Skin of body (tissue), 2 donors: Measurements from ENCODE around the gene OCLN. TPM values are rescaled to one million over a fixed set of nuclear protein-coding genes. Genes with fewer than 3 reads are reported as not detected.
"Not testable (repeated sequence)": the region's sequence is repeated elsewhere in the genome, so short reads cannot be mapped to it uniquely, and the experiment has no call there.

ENCODE experiments used
- DNase-seq: peaks from one replicate; lab custom pipeline; 2025; lab: John Stamatoyannopoulos, UW
- total RNA-seq: library from RNA; depleted of rRNA; stranded (reverse); fragments of >200 nt; gene quantifications from one replicate; pipeline ENCODE4 v1.2.3, GENCODE V29; 2014

Gene OCLN
- total RNA-seq, 1 donor from 2014 or later, result 22.6 TPM

DNA sequence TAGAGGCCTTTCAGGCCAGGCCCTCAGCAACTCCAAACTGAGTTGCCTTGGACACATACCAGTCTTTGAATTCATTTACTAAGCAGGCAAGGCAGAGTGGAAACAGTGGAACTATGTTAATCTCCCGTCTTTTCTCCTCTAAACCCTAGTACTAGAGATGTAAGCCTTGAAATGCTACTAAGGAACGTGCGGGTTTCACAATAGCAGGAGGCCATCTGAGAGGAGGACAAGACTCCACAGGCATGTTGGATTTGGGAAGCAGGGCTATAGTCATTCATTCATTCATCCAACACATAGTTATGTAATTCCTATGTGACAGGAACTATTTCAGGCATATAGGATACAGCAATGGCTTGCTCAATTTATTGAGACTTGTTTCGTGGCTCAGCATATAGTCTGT is 3.3 kb upstream of the OCLN start:
- no peak for DNase-seq

DNA sequence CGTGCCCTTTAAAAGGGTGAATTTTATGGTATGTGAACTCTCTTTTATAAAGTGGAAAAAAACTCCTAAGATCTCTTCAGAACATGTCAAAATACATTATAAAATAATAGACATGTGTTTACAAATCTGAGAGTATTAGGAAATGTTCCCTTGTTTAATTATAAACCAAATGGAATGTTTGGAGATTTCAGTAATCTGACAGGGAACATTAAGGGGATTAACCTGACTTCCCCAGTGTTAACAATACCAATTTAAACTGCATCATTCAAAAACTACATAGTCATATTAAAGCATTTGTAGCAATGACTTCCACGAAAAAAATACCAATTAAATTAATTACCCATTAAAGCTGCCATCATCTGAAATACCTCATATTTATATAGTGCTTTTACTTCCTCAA is 1.6 kb upstream of the OCLN start:
- no peak for DNase-seq

DNA sequence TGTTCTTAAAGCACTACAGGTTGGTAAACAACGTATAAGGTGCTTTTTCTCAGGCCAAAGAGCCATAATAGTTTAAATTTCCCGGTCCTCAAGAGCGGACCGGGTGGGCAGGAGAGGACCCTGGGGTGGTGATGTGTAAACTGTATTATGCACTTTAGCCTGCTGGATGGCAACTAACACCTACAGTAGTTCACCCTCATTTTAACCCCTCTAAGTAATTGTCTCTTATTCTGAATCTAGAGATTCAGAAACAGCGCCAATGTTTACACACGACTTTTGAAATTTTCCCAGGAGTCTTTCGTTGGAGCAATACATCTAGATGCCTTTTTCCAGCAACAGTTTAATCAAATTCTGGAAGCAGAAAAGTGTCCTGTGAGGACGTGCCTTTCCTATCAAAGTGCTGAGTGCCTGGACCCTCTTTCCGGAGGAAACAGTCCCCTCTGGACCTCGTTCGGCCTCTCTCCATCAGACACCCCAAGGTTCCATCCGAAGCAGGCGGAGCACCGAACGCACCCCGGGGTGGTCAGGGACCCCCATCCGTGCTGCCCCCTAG is 676 bp upstream of the OCLN start:
- no peak for DNase-seq

DNA sequence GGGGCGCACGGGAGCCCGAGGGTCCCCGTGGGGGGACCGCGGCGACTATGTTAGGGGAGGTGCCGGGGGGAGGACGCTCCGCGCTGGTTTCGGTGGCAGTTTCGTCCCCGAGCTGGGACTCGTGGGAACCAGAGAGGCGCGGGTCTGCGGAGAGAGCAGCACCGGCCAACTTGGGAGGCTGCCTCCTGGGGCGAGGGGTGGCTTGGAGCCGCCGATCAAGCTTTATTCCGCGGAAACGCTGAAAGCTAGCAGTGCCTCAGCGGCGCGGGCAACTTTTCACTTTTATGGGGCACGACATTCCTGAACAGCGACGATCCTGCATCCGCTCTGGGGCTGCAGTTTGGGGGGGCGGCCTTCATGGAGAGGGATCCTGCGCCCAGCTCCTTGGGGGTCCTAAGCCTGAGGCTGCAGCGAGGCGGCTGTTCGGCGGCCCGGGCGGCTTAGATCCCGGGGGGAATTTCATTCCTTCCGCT is 369 bp downstream of the OCLN start:
- no peak for DNase-seq

DNA sequence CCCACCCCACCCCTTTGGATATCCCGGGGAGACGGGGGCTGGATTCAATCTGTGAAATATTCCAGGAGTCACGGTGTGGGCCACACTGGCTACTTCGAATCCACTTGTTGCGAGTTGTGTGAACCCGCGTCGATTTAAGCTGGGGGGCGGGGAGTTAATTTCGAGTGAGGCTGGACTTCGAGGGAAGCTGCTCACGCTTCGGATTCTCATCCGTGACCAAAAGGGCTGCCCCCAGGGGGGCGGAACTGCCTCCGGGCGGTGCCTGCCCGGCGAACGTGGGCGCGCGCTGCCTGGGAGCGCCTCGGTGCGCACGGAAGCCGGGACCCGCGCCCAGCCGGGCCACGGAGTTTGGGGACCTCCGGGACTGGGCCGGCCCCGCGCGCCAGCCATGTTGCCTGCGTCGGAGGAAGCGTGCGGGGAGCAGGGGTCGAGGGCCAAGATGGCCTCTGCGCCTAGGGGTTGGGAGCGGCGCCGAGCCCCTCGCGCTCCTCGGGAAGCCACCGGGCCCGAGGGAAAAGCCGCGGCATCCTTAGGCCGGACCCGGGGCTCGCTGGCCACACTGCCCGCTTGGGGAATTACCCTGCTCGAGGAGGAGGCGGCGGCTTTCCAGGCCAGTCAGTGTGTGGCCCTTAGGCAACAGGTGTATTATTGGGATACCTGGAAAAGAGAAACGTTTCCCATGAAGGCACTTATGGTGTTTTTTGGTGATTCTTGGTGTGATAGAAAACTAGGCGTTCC is 975 bp downstream of the OCLN start:
- DNase-seq, result no peak

DNA sequence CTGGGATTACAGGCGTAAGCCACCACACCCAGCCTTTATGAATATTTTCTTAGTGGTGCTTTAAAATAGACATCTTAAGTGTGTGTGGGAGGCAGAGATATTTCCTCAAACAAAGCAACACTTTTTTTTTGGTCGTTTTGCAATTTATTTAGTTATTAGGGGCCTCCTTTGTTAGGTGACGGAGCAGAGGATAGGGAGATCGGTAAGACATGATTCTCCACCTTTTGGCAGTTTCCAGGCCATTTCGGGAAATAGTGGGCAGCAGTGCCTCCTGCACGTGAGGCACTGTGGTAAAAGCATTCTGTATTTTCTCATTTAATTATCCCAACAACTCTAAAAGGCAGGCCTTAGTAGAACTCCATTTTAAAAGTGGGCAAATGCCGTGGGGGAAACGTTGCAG is 1.9 kb downstream of the OCLN start:
- no peak for DNase-seq

DNA sequence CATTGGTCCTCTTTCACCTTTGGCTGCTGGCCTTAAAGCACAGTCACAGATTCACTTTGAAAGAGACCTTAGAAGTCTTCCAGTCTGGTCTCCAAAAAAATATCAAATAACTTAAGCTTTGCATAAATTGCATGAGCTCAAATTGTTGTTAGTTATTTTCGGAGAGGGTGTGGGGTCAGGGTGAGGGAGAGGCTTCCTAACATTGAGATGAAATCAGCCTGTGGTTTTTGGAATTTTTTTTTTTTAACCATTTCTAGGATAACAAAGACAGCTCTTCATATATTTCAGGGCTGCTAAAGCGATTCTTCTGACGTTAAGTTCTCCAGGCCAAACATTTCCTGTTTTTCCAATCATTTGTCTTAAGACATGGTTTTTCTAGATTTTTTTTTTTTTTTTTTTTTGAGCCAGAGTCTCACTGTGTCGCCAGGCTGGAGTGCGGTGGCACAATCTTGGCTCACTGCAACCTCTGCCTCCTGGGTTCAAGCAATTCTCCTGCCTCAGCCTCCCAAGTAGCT is 4.5 kb downstream of the OCLN start:
- no peak for DNase-seq

DNA sequence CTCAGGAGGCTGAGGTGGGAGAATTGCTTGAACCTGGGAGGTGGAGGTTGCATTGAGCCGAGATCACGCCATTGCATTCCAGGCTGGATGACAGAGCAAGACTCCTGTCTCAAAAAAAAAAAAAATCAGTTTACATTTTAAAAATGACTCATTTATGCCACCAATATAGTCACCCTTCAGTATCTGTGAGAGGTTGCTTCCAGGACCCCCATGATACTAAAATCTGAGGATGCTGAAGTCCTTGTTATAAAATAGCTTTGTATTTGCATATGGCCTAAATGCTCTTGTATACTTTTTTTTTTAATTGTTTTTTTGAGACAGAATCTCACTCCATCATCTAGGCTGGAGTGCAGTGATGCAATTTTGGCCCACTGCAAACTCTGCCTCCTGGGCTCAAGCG is 5.8 kb downstream of the OCLN start:
- DNase-seq, result no peak

DNA sequence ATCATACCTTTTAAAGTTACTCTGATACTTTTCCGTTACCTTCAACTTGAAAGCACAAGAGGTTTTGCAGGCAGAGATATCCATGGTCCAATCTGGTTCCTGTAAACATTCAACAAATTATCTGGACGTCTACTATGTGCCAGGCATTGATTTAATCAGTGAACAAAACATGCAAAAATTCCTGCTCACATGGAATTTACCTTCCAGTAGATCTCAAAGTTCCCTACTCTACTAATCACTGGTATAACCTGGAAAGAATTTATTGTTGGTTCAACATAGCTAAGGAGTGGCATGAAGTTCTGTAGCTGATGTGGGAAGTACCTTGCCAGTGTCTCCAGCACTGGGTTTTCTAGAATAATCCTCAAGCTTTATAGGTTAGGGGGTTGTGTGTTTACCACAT is 9.8 kb downstream of the OCLN start:
- DNase-seq, result no peak

DNA sequence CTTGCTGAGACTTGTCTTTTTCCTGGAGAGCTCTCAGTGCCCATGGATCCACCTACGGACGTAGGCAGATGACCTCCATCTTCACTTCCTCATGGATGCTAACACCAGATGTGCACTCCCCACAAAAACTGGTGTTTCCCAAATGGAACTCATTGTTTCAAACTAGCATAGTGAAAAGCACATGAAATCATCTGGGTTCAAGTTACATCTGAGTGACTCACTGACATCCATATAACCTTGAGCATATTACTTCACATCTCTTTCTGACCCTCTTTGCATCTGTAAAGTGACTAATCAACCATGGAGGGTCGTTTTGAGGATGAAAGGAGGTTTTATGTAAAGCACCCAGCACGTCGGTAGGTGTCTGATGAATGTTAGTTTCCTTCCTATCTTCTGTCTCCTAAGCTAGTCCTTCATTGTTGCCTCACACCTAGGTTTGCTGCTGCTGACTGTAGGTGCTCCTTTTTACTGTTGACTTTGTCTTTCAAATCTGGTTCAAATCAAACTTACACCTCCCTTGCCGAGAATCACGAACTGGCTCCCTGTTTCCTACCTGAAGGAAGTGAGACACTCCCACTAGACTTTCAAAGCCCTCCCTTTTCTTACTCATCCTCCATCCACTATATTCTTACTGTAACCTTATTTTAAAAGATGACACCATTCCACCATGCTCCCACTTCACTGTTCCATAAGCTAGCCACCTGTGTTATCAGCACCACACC is 10.3 kb downstream of the OCLN start:
- DNase-seq, result no peak

DNA sequence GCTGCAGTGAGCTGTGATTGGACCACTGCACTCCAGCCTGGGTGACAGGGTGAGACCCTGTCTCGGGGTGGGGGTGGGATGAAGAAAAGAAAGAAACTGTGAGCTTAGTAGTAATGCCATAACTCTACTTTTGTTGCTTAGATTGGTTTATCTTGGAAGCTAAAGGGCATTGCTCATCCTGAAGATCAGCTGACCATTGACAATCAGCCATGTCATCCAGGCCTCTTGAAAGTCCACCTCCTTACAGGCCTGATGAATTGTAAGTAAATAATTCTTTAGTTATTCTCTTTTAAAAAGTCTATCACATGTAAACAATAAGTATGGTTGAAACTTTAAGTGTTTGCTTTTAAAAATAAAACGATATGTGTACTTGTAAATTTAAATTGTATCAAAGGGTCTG is 11.4 kb downstream of the OCLN start:
- no peak for DNase-seq

DNA sequence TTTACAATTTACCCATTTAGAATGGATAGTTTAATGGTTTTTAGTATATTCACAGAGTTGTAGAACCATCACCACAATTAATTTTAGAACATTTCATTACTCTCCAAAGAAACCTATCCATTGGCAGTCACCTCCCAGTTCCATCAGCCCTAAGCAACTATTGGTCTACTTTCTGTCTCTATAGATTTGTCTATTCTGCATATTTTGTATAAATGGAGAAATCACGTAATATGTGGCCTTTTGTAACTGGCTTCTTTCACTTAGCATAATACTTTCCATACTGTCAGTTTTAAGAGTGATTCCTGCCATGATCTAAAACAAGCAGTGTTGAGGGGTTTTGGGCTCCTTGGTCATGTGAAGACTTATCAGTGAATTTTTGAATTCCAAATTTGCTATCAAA is 12.7 kb downstream of the OCLN start:
- no peak for DNase-seq

DNA sequence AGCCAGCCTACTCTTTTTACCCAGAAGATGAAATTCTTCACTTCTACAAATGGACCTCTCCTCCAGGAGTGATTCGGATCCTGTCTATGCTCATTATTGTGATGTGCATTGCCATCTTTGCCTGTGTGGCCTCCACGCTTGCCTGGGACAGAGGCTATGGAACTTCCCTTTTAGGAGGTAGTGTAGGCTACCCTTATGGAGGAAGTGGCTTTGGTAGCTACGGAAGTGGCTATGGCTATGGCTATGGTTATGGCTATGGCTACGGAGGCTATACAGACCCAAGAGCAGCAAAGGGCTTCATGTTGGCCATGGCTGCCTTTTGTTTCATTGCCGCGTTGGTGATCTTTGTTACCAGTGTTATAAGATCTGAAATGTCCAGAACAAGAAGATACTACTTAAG is 16.6 kb downstream of the OCLN start:
- no peak for DNase-seq

DNA sequence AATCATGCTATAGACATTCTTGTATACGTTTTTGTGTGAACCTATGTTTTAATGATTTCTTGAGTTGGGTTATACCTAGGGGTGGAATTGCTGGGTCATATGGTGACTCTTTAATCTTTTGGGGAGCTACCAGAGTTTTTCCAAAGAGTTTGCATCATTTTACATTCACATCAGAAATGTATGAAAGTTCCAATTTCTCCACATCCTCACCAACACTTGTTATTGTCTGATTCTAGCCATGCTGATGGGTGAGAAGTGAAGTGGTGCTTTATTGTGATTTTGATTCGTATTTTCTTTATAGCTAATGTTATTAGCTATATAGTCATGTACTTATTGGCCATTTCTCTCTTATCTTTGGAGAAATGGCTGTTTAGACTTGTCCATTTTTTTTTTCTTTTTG is 18.1 kb downstream of the OCLN start:
- DNase-seq, result no peak

DNA sequence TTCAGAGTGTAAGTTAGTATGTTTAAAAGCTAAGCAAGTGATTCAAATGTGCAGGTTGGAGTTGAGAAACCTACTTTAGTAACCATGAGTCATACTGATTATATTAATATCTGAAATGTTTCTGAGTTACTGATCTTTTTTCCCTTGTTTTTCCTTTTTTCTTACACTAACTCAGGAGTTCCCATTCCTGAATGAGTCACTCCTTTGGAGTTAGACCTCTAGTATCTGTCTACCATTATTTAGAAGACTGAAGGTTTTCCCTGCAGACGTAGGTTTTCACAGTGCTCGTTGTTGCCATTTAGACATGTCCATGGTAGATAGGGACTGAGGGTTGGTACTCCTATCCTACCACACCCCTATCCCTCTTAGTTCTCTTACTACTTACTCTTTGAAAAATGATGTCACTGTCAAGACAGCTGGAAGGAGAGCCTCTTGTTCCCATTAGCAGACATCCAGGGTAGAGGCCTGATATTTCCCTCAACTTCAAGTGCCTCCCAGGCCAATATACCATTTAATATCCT is 20.2 kb downstream of the OCLN start:
- DNase-seq, result no peak

DNA sequence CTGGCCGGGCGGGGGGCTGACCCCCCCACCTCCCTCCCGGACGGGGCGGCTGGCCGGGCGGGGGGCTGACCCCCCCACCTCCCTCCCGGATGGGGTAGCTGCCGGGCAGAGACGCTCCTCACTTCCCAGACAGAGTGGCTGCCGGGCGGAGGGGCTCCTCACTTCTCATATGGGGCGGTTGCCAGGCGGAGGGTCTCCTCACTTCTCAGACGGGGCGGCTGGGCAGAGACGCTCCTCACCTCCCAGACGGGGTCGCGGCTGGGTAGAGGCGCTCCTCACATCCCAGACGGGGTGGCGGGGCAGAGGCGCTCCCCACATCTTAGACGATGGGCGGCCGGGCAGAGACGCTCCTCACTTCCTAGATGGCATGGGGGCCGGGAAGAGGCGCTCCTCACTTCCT is 23.0 kb downstream of the OCLN start:
- DNase-seq, result not testable (repeated sequence)

DNA sequence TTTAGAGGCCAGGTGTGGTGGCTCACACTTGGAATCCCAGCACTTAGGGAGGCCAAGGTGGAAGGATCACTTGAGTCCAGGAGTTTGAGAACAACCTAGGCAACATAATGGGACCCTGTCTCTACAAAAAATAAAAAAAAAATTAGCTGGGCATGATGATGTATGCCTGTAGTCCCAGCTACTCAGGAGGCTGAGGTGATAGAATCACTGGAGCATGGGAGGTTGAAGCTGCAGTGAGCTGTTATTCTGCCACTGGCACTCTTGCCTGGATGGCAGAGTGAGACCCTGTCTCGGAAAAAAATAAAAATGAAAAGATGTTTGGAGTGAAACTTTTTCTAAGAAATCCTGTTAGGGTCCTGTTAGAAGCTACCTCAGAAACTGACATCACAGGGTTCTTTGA is 24.2 kb downstream of the OCLN start:
- DNase-seq, result no peak

DNA sequence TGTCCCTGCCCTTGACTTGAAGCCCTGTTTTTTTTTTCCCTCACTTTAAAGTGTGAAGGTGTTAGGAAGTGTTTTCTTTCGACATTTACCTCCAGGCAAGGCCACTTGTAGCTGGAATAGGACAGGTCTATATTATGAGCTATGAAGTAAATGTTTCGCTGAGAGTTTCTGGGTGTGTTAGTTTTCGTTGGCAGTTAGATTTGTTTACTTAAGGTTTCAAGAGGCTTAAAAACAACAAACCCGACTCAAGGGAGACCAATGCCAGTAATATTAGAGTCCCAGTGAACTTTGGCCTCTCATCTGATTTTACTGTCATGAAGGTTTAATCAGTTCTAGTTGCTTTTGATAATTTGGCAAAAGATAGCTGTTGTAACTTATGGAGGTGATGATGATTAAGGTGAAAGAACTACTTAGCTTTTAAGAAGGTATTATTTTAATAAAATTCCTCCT is 25.2 kb downstream of the OCLN start:
- no peak for DNase-seq

DNA sequence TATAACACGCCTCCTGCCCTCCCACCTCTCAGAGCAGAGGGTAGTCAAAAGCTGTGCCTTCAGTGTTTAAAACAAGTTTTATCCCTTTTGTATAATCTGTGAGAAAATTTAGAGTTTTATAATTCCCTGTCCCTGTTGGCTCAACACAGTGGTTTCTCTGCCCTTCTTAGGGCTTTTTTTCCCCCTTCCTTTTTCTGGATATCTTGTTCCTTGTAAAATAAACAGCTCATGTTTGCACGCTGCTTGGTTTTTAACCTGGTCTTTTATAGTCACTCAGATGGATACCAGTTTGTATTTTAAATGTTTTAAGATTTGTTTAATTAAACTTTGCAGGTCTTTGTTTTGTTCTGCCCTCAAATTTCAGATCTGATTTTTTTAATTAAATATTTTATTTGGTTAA is 26.7 kb downstream of the OCLN start:
- no peak for DNase-seq

DNA sequence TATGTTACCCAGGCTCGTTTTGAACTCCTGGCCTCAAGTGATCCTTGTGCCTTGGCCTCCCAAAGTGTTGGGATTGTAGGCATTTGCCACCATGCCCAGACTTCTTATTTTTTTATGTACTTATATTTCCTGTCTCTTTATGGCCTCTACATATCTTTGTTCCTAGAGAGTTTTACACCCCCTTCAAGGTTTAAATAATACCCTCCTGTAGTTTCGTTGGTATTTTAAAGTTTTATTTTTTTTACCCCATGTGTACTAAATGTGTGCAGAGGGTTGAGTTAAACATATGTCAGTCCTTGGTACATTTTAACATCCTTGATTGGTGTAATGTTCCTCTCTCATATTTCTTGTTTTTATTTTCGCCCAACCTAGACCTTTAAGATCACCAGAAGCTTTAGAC is 29.4 kb downstream of the OCLN start:
- DNase-seq, result no peak

DNA sequence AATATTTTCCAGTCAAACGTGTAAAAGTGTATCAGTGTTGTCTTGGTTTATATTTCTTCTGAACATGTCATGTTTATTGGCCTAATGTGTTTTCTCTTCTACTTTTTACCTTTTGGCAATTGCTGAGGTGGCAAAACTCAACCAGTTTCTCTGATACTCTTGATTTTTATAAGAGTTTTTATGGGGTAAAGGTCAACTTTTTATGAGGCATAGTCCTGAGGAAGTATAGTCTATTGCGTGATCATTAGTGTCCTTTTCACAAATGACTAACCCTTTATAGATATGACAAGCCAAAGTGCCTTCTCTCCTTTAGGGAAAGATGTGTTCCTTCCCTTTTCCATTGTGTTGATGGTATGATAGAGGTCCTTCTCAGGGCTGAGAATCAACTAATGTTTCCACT is 32.9 kb downstream of the OCLN start:
- no peak for DNase-seq

DNA sequence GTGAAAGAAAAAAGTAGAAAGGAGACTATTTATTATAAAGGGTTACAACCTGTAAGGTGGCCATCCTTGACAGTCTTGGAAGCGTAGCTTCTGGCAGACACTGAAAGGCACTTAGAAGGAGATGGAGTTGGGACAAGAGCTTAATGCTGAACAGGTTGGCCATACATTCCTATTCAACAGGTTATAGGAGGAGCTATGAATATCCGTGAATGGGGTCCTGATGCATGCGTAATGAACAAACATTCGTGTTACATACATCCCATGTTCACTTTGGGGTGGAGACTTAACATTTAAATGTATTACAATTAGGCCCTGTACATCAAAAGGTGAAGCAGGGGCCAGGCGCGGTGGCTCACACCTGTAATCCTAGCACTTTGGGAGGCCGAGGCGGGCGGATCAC is 34.1 kb downstream of the OCLN start:
- no peak for DNase-seq
